Suprapubic skin (tissue), 4 donors: ENCODE measurements around the gene TAF7L. TPM values are rescaled to one million over a fixed set of nuclear protein-coding genes. Genes with fewer than 3 reads are reported as not detected.

Experiments
- DNase-seq, 2 donors: peaks; one replicate each; pipeline ENCODE4 v3.0.0-alpha.2; 2019; ENCODE audit warnings: low spot score in 2 of 2
- H3K27ac ChIP-seq: fragments of 200-600 bp; sonication (generic); one replicate; pipeline ENCODE4 v1.5.1; 2019
- H3K27me3 ChIP-seq: fragments of 200-600 bp; sonication (generic); one replicate; pipeline ENCODE4 v1.5.1; 2019
- H3K36me3 ChIP-seq: fragments of 200-600 bp; sonication (generic); one replicate; pipeline ENCODE4 v1.5.1; 2019
- H3K4me1 ChIP-seq: fragments of 200-600 bp; sonication (generic); one replicate; pipeline ENCODE4 v1.5.1; 2019
- H3K4me3 ChIP-seq: fragments of 200-600 bp; sonication (generic); one replicate; pipeline ENCODE4 v1.5.1; 2019; ENCODE audit warnings: mild to moderate bottlenecking
- H3K9me3 ChIP-seq: fragments of 200-600 bp; sonication (generic); one replicate; pipeline ENCODE4 v1.5.1; 2019
- CTCF ChIP-seq, 2 donors: fragments of 200-600 bp in 1 of 2; fragments of 450-650 bp in 1 of 2; sonication (generic) in 1 of 2; IDR thresholded peaks; one replicate each; pipeline ENCODE4 v1.5.1; 2016 to 2019; ENCODE audit warnings: antibody characterized with exemption in 2 of 2, mild to moderate bottlenecking in 1 of 2, moderate library complexity in 1 of 2
- EP300 ChIP-seq: sonication (generic); formaldehyde crosslinking; IDR thresholded peaks from one replicate; pipeline ENCODE4 v1.6.1; 2017; ENCODE audit warnings: antibody characterized with exemption
- POLR2A ChIP-seq, 2 donors: fragments of 450-650 bp; IDR thresholded peaks; one replicate each; pipeline ENCODE4 v1.6.1; 2017; ENCODE audit warnings: antibody characterized with exemption in 2 of 2, mild to moderate bottlenecking in 2 of 2, moderate library complexity in 2 of 2
- POLR2AphosphoS5 ChIP-seq, 3 donors: sonication (generic); formaldehyde crosslinking; IDR thresholded peaks; one replicate each; pipeline ENCODE4 v1.6.1; 2017; ENCODE audit warnings: antibody characterized with exemption in 3 of 3
- WGBS: methylation state at CpG from one replicate; pipeline ENCODE4 v1.1.5; 2018; 5-methylcytosine and 5-hydroxymethylcytosine counted together
- total RNA-seq, 4 donors: library from RNA; depleted of rRNA; stranded (reverse); fragments of >200 nt; gene quantifications; one replicate each; pipeline ENCODE4 v1.1.0, GENCODE V29; 2016

The TAF7L gene
- total RNA-seq, 4 donors from 2014 or later, result 0.34 to 1.9 (median 1.1) TPM

- H3K27ac ChIP-seq, result no peak overlapping the region
- H3K4me1 ChIP-seq, result no peaks in the 10 kb centered on the region
- DNase-seq, result no peak
- H3K4me3 ChIP-seq, result no peak overlapping the region
- no peaks in the 10 kb centered on the region for H3K9me3 ChIP-seq
- 75% methylated on average over 4 of the region's 4 CpGs for WGBS
- no peaks in the 10 kb centered on the region for H3K36me3 ChIP-seq
- no peaks in the 10 kb centered on the region for H3K27me3 ChIP-seq
- no peak for TF ChIP-seq POLR2AphosphoS5 (IDR thresholded peaks at IDR 0.05)
- no peak for TF ChIP-seq EP300
- TF ChIP-seq POLR2A (IDR thresholded peaks at IDR 0.05), result no peak
- TF ChIP-seq CTCF (IDR thresholded peaks at IDR 0.05), result no peak
Measured at GRCh38 chrX:101220662-101221260, 70.4 kb downstream of the TAF7L start.

GRCh38 chrX:101219864-101220346, 71.2 kb downstream of the TAF7L start:
- WGBS, result 69% methylated on average over 12 of the region's 12 CpGs
- no peak overlapping the region for H3K4me3 ChIP-seq
- no peak for DNase-seq

GRCh38 chrX:101219116-101219863, 71.8 kb downstream of the TAF7L start, which contains the start of gene DRP2:
DRP2 (plus strand) TSS chrX:101219786; CDS start chrX:101231648, 11,862 bp downstream.
- TF ChIP-seq EP300 (no peak), POLR2AphosphoS5 (IDR thresholded peaks at IDR 0.05) (no peak), CTCF (IDR thresholded peaks at IDR 0.05) (no peak), POLR2A (IDR thresholded peaks at IDR 0.05) (no peak)
- Histone ChIP-seq H3K9me3 (no peaks in the 10 kb centered on the region), H3K27me3 (no peaks in the 10 kb centered on the region), H3K27ac (no peak within 1 kb of the TSS), H3K4me1 (no peaks in the 10 kb centered on the region), H3K4me3 (no peak within 1 kb of the TSS), H3K36me3 (no peaks in the 10 kb centered on the region)
- no peak for DNase-seq
- WGBS, result 70% methylated on average over 7 of the region's 7 CpGs

More at GRCh38 chrX:101219864-101220346, 71.2 kb downstream of the TAF7L start:
- Histone ChIP-seq H3K27me3 (no peaks in the 10 kb centered on the region), H3K9me3 (no peaks in the 10 kb centered on the region), H3K27ac (no peak overlapping the region), H3K36me3 (no peaks in the 10 kb centered on the region), H3K4me1 (no peaks in the 10 kb centered on the region)
- no peak for TF ChIP-seq POLR2AphosphoS5 (IDR thresholded peaks at IDR 0.05)
- TF ChIP-seq CTCF (IDR thresholded peaks at IDR 0.05), result no peak
- TF ChIP-seq EP300, result no peak
- no peak for TF ChIP-seq POLR2A (IDR thresholded peaks at IDR 0.05)

Other genes starting within 250 kb of the TAF7L start
- gene TRMT2B, start 239.2 kb downstream of the TAF7L start, total RNA-seq, result 10 to 100 TPM; 13.6 to 34.8 (median 19.0) TPM
- under 1 TPM in 1 of 4 donors, not detected in 3; 0.21 TPM for gene TMEM35A, start 212.5 kb downstream of the TAF7L start, total RNA-seq
- gene CENPI, start 193.1 kb downstream of the TAF7L start, total RNA-seq, result 1 to 10 TPM in 2 of 4 donors, under 1 TPM in 2; 0.64 to 1.7 (median 1.3) TPM
- under 1 TPM; 0.05 to 0.97 (median 0.35) TPM for gene DRP2, start 71.5 kb downstream of the TAF7L start, total RNA-seq
- gene TIMM8A, start 57.4 kb upstream of the TAF7L start, total RNA-seq, result 1 to 10 TPM; 7.9 to 9.0 (median 8.4) TPM
- 1 to 10 TPM; 1.4 to 6.8 (median 1.9) TPM for gene BTK, start 94.9 kb upstream of the TAF7L start, total RNA-seq
- gene RPL36A, start 99.7 kb upstream of the TAF7L start, total RNA-seq, result 1,000 to 10,000 TPM; 1,064 to 2,433 (median 2,004) TPM
- gene GLA, start 116.6 kb upstream of the TAF7L start, total RNA-seq, result 10 to 100 TPM; 13.8 to 19.1 (median 16.9) TPM
- 10 to 100 TPM; 37.3 to 60.6 (median 38.5) TPM for gene HNRNPH2, start 116.9 kb upstream of the TAF7L start, total RNA-seq
- 10 to 100 TPM in 2 of 4 donors, 1 to 10 TPM in 2; 2.4 to 19.6 (median 8.1) TPM for gene ARMCX4, start 194.1 kb upstream of the TAF7L start, total RNA-seq